ENCODE data around the gene SBK1. TPM values are rescaled to one million over a fixed set of nuclear protein-coding genes. Genes with fewer than 3 reads are reported as not detected.

The SBK1 gene
- total RNA-seq, 4 donors from 2014 or later: 0.17 to 0.22 TPM; not detected in 2

DNA sequence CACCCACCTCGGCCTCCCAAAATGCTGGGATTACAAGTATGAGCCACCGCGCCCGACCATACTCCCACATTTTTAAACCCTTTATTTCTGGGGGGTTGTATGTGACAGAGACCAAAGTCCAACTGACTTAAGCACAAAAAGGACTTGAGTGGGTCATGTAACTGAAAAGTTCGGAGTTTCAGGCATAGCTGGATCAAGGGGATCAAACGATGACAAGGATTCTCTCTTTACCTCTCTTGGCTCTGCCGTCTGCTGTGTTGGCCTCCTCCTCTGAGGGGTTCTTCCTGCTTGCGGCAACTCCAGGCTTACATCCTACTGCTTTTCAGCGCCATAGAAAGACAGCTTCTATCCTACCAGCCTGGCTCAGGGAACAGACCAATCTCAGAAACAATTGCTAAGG is 9.2 kb upstream of the SBK1 start:
- TF ChIP-seq CTCF (IDR thresholded peaks at IDR 0.05; ENCODE audit: low read depth): no peak

- no peak for TF ChIP-seq CTCF (IDR thresholded peaks at IDR 0.05; ENCODE audit: low read depth)
Measured at GRCh38 chr16:28283798-28284577, 8.3 kb upstream of the SBK1 start.

- no peak for TF ChIP-seq CTCF (IDR thresholded peaks at IDR 0.05; ENCODE audit: low read depth)
Measured at GRCh38 chr16:28285649-28286048, 6.7 kb upstream of the SBK1 start.

DNA sequence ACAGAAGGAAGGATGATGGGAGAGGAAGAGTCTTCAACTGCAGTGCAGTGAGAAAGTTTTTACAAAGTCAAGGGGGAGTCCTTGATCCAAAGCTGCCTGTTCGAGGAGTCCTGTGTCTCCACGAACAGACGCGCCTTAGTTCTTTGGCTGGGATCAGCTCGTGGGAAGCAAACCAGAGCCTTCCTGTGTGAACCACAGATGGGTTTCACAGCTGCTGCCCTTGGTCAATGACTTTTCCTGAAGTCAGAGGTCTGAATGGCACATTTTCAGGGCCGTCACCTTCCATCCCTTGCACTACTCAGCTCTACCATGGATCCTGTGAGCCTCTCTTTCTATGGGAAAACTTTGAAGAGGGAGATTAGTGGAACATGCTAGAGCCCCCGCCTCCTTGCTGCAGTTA is 4.2 kb upstream of the SBK1 start:
- TF ChIP-seq CTCF (IDR thresholded peaks at IDR 0.05; ENCODE audit: low read depth): no peak

GRCh38 chr16:28289048-28289447 is 3.3 kb upstream of the SBK1 start:
- TF ChIP-seq CTCF (IDR thresholded peaks at IDR 0.05; ENCODE audit: low read depth): no peak

DNA sequence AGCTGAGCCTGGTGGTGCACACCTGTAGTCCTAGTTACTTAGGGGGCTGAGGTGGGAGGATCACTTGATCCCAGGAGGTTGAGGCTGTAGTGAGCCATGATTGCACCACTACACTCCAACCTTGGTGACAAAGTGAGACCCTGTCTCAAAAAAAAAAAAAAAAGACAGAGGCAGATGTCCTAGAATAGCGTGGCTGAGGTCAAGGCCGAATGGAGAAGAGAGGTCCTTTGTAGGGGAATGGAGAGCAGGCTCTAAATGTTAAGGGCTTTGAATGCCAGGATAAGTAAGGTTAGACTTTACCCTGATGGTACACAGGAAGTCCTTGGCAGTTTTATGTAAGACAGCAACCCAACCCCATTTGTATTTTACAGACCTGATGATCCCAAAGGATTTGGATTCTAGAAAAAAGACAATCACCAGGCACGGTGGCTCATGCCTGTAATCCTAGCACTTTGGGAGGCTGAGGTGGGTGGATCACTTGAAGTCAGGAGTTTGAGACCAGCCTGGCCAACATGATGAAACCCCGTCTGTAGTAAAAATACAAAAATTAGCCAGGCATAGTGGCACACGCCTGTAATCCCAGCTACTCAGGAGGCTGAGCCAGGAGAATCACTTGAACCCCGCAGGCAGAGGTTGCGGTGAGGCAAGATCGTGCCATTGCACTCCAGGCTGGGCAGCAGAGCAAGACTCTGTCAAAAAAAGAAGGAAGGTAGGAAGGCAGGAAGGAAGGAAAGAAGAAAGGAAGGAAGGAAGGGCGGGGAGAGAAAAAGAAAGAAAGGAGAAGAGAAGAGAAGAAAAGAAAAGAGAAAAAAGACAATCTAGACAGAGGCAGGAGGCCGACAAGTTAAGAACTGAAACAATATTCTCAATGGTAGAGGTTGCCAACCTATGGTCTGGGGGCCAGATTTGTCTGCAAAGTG is 2.1 kb upstream of the SBK1 start:
- TF ChIP-seq CTCF (IDR thresholded peaks at IDR 0.05; ENCODE audit: low read depth): no peak

- TF ChIP-seq CTCF (IDR thresholded peaks at IDR 0.05; ENCODE audit: low read depth): no peak
Measured at GRCh38 chr16:28290859-28291254, 1.5 kb upstream of the SBK1 start.

Data from subcutaneous adipose tissue (tissue), 4 donors.